Ishikawa (cell line): ENCODE measurements around the gene OR51A2.

Experiments
- CEBPB ChIP-seq: IDR thresholded peaks from 2 replicates; pipeline ENCODE4 v1.6.1; 2012
- CREB1 ChIP-seq: IDR thresholded peaks from 2 replicates; pipeline ENCODE4 v1.6.1; 2012; ENCODE audit warnings: low read depth
- EP300 ChIP-seq: IDR thresholded peaks from 2 replicates; pipeline ENCODE4 v1.6.1; 2012; ENCODE audit warnings: borderline replicate concordance
- FOXM1 ChIP-seq: IDR thresholded peaks from 2 replicates; pipeline ENCODE4 v1.6.1; 2012; ENCODE audit warnings: low read depth, borderline replicate concordance
- NFIC ChIP-seq: IDR thresholded peaks from 2 replicates; pipeline ENCODE4 v1.6.1; 2012
- RAD21 ChIP-seq: IDR thresholded peaks from 2 replicates; pipeline ENCODE4 v1.6.1; 2012; ENCODE audit warnings: low read depth
- TAF1 ChIP-seq: IDR thresholded peaks from 2 replicates; pipeline ENCODE4 v1.6.1; 2012; ENCODE audit warnings: low read depth, mild to moderate bottlenecking
- TCF12 ChIP-seq: IDR thresholded peaks from 2 replicates; pipeline ENCODE4 v1.6.1; 2012; ENCODE audit warnings: low read depth
- YY1 ChIP-seq: IDR thresholded peaks from 2 replicates; pipeline ENCODE4 v1.6.1; 2012; ENCODE audit warnings: low read depth
- ZBTB7A ChIP-seq: IDR thresholded peaks from 2 replicates; pipeline ENCODE4 v1.6.1; 2012; ENCODE audit warnings: low read depth
- TF ChIP-seq, protein P1 (sequence below): IDR thresholded peaks from 2 replicates; pipeline ENCODE4 v1.6.1; 2012
- TF ChIP-seq, protein P2 (sequence below): IDR thresholded peaks from 2 replicates; pipeline ENCODE4 v1.6.1; 2012; ENCODE audit warnings: low read depth, mild to moderate bottlenecking

DNA sequence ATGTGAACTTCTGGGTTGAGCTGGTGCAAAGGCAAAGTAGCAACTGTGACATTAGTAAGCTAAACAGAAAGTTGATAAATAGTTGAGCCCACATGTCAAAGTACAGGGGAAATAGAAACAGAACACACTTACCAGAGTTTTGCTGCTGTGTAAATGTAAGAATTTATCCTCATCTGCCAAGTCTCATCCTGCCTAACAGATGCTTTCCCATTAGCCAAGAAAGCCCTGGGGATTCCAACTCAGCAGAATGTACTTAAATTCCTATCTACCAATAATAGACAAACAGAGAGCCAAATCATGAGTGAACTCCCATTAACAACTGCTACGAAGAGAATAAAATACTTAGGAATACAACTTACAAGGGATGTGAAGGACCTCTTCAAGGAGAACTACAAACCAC is 7.3 kb upstream of the OR51A2 start:
- TF ChIP-seq EP300 (no peak), CEBPB (no peak), CREB1 (no peak), NFIC (no peak), TCF12 (no peak), TAF1 (no peak), FOXM1 (no peak), RAD21 (no peak), YY1 (no peak), ZBTB7A (no peak)
- TF ChIP-seq, protein P1, sequence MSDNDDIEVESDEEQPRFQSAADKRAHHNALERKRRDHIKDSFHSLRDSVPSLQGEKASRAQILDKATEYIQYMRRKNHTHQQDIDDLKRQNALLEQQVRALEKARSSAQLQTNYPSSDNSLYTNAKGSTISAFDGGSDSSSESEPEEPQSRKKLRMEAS, result no peak
- TF ChIP-seq, protein P2, sequence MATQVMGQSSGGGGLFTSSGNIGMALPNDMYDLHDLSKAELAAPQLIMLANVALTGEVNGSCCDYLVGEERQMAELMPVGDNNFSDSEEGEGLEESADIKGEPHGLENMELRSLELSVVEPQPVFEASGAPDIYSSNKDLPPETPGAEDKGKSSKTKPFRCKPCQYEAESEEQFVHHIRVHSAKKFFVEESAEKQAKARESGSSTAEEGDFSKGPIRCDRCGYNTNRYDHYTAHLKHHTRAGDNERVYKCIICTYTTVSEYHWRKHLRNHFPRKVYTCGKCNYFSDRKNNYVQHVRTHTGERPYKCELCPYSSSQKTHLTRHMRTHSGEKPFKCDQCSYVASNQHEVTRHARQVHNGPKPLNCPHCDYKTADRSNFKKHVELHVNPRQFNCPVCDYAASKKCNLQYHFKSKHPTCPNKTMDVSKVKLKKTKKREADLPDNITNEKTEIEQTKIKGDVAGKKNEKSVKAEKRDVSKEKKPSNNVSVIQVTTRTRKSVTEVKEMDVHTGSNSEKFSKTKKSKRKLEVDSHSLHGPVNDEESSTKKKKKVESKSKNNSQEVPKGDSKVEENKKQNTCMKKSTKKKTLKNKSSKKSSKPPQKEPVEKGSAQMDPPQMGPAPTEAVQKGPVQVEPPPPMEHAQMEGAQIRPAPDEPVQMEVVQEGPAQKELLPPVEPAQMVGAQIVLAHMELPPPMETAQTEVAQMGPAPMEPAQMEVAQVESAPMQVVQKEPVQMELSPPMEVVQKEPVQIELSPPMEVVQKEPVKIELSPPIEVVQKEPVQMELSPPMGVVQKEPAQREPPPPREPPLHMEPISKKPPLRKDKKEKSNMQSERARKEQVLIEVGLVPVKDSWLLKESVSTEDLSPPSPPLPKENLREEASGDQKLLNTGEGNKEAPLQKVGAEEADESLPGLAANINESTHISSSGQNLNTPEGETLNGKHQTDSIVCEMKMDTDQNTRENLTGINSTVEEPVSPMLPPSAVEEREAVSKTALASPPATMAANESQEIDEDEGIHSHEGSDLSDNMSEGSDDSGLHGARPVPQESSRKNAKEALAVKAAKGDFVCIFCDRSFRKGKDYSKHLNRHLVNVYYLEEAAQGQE, result no peak
